WTC11 (cell line): ENCODE results near the gene ZDHHC22. TPM values are rescaled to one million over a fixed set of nuclear protein-coding genes. Genes with fewer than 3 reads are reported as not detected.

Source experiments
- total RNA-seq: library from RNA; stranded (reverse); gene quantifications from 3 replicates; pipeline ENCODE4 v1.2.3, GENCODE V29; 2021

ZDHHC22 gene
- total RNA-seq, 1 experiment from 2014 or later = 47.7 TPM

Other genes starting within 250 kb of the ZDHHC22 start
- gene IRF2BPL, start 113.1 kb downstream of the ZDHHC22 start, total RNA-seq = 106 to 126 TPM (median 110 TPM) in 3 replicates
- gene CIPC, start 43.5 kb downstream of the ZDHHC22 start, total RNA-seq = 22.5 to 25.4 TPM (median 24.2 TPM) in 3 replicates
- gene TMEM63C, start 40.0 kb upstream of the ZDHHC22 start, total RNA-seq = 3.6 to 8.8 TPM (median 6.0 TPM) in 3 replicates
- gene NGB, start 129.4 kb upstream of the ZDHHC22 start, total RNA-seq = 0.14 to 0.46 TPM (median 0.33 TPM) in 3 replicates
- 31.3 to 38.7 TPM (median 35.2 TPM) in 3 replicates for gene POMT2, start 179.1 kb upstream of the ZDHHC22 start, total RNA-seq
- gene GSTZ1, start 179.2 kb upstream of the ZDHHC22 start, total RNA-seq = 35.6 to 40.2 TPM (median 38.2 TPM) in 3 replicates
- gene TMED8, start 235.3 kb upstream of the ZDHHC22 start, total RNA-seq = 12.8 to 14.2 TPM (median 13.4 TPM) in 3 replicates
- 0.27 to 0.42 TPM (median 0.30 TPM) in 3 replicates for gene SAMD15, start 235.6 kb upstream of the ZDHHC22 start, total RNA-seq